HL-60 (cell line): ENCODE results near the gene PI4KB.

Source experiments
- SPI1 ChIP-seq: IDR thresholded peaks from 2 replicates; pipeline ENCODE4 v1.6.1; 2012; ENCODE audit warnings: low read depth, mild to moderate bottlenecking, borderline replicate concordance
- TF ChIP-seq, protein P1 (sequence below): IDR thresholded peaks from 2 replicates; pipeline ENCODE4 v1.6.1; 2012; ENCODE audit warnings: low read depth; ENCODE audit not compliant: insufficient replicate concordance

- TF ChIP-seq SPI1, result no peak
- TF ChIP-seq, protein P1, sequence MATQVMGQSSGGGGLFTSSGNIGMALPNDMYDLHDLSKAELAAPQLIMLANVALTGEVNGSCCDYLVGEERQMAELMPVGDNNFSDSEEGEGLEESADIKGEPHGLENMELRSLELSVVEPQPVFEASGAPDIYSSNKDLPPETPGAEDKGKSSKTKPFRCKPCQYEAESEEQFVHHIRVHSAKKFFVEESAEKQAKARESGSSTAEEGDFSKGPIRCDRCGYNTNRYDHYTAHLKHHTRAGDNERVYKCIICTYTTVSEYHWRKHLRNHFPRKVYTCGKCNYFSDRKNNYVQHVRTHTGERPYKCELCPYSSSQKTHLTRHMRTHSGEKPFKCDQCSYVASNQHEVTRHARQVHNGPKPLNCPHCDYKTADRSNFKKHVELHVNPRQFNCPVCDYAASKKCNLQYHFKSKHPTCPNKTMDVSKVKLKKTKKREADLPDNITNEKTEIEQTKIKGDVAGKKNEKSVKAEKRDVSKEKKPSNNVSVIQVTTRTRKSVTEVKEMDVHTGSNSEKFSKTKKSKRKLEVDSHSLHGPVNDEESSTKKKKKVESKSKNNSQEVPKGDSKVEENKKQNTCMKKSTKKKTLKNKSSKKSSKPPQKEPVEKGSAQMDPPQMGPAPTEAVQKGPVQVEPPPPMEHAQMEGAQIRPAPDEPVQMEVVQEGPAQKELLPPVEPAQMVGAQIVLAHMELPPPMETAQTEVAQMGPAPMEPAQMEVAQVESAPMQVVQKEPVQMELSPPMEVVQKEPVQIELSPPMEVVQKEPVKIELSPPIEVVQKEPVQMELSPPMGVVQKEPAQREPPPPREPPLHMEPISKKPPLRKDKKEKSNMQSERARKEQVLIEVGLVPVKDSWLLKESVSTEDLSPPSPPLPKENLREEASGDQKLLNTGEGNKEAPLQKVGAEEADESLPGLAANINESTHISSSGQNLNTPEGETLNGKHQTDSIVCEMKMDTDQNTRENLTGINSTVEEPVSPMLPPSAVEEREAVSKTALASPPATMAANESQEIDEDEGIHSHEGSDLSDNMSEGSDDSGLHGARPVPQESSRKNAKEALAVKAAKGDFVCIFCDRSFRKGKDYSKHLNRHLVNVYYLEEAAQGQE, result no peak
Measured at GRCh38 chr1:151362308-151363155, 35.3 kb upstream of the PI4KB start.
